ENCODE measurements around the gene S100A10. TPM values are rescaled to one million over a fixed set of nuclear protein-coding genes. Genes with fewer than 3 reads are reported as not detected.

Gene S100A10
- total RNA-seq, 1 donor from 2014 or later, result 245 TPM

- Mint-ChIP-seq H3K4me1 (ENCODE audit: low read depth, unreplicated experiment) (peaks cover 11% of the 10 kb centered on the region), H3K36me3 (ENCODE audit: unreplicated experiment) (no peaks in the 10 kb centered on the region), H3K9me3 (ENCODE audit: unreplicated experiment) (no peaks in the 10 kb centered on the region), H3K4me3 (ENCODE audit: unreplicated experiment) (no peak overlapping the region), H3K27ac (ENCODE audit: unreplicated experiment) (no peak overlapping the region), H3K27me3 (ENCODE audit: unreplicated experiment) (peaks cover 2% of the 10 kb centered on the region)
- no peak for DNase-seq
- no peak for TF ChIP-seq CTCF (IDR thresholded peaks at IDR 0.05; ENCODE audit: partially characterized antibody, unreplicated experiment)
Observed at GRCh38 chr1:151975311-151976014, 18.2 kb downstream of the S100A10 start.

GRCh38 chr1:151972542-151973248 is 21.0 kb downstream of the S100A10 start:
- DNase-seq, result no peak
- Mint-ChIP-seq H3K27me3 (ENCODE audit: unreplicated experiment) (no peaks in the 10 kb centered on the region), H3K4me1 (ENCODE audit: low read depth, unreplicated experiment) (peaks cover 2% of the 10 kb centered on the region), H3K36me3 (ENCODE audit: unreplicated experiment) (no peaks in the 10 kb centered on the region), H3K27ac (ENCODE audit: unreplicated experiment) (no peak overlapping the region), H3K9me3 (ENCODE audit: unreplicated experiment) (no peaks in the 10 kb centered on the region), H3K4me3 (ENCODE audit: unreplicated experiment) (no peak overlapping the region)
- TF ChIP-seq CTCF (IDR thresholded peaks at IDR 0.05; ENCODE audit: partially characterized antibody, unreplicated experiment), result no peak

- Mint-ChIP-seq H3K9me3 (ENCODE audit: unreplicated experiment) (no peaks in the 10 kb centered on the region), H3K4me3 (ENCODE audit: unreplicated experiment) (no peak overlapping the region), H3K27me3 (ENCODE audit: unreplicated experiment) (no peaks in the 10 kb centered on the region), H3K27ac (ENCODE audit: unreplicated experiment) (no peak overlapping the region), H3K4me1 (ENCODE audit: low read depth, unreplicated experiment) (no peaks in the 10 kb centered on the region), H3K36me3 (ENCODE audit: unreplicated experiment) (no peaks in the 10 kb centered on the region)
- no peak for DNase-seq
- TF ChIP-seq CTCF (IDR thresholded peaks at IDR 0.05; ENCODE audit: partially characterized antibody, unreplicated experiment), result no peak
Observed at GRCh38 chr1:151970626-151971025, 23.0 kb downstream of the S100A10 start.

GRCh38 chr1:151970128-151970527 is 23.5 kb downstream of the S100A10 start:
- DNase-seq, result no peak
- Mint-ChIP-seq H3K4me1 (ENCODE audit: low read depth, unreplicated experiment) (no peaks in the 10 kb centered on the region), H3K4me3 (ENCODE audit: unreplicated experiment) (no peak overlapping the region), H3K9me3 (ENCODE audit: unreplicated experiment) (no peaks in the 10 kb centered on the region), H3K36me3 (ENCODE audit: unreplicated experiment) (no peaks in the 10 kb centered on the region), H3K27ac (ENCODE audit: unreplicated experiment) (no peak overlapping the region), H3K27me3 (ENCODE audit: unreplicated experiment) (no peaks in the 10 kb centered on the region)
- no peak for TF ChIP-seq CTCF (IDR thresholded peaks at IDR 0.05; ENCODE audit: partially characterized antibody, unreplicated experiment)

- no peak for DNase-seq
- Mint-ChIP-seq H3K36me3 (ENCODE audit: unreplicated experiment) (no peaks in the 10 kb centered on the region), H3K4me3 (ENCODE audit: unreplicated experiment) (no peak overlapping the region), H3K27me3 (ENCODE audit: unreplicated experiment) (no peaks in the 10 kb centered on the region), H3K9me3 (ENCODE audit: unreplicated experiment) (no peaks in the 10 kb centered on the region), H3K4me1 (ENCODE audit: low read depth, unreplicated experiment) (no peaks in the 10 kb centered on the region), H3K27ac (ENCODE audit: unreplicated experiment) (no peak overlapping the region)
- no peak for TF ChIP-seq CTCF (IDR thresholded peaks at IDR 0.05; ENCODE audit: partially characterized antibody, unreplicated experiment)
Observed at GRCh38 chr1:151968791-151969399, 24.8 kb downstream of the S100A10 start.
